ENCODE measurements around the gene SP100. TPM values are rescaled to one million over a fixed set of nuclear protein-coding genes. Genes with fewer than 3 reads are reported as not detected.
A peak's percentile ranks its signal among the peaks of the same experiment; 100 is the strongest.

SP100 gene
- total RNA-seq, 1 donor = 137 TPM

GRCh38 chr2:230502593-230502992, 86.6 kb downstream of the SP100 start:
- Histone ChIP-seq H3K36me3 (ENCODE audit: insufficient read depth, low read length) (peaks cover 36% of the 10 kb centered on the region), H3K4me1 (ENCODE audit: insufficient read depth, low read length) (no peaks in the 10 kb centered on the region), H3K4me3 (ENCODE audit: insufficient read depth, low read length) (no peak overlapping the region), H3K4me2 (ENCODE audit: insufficient read depth, low read length) (no peak overlapping the region), H4K20me1 (ENCODE audit: insufficient read depth, low read length) (no peaks in the 10 kb centered on the region), H2AFZ (ENCODE audit: low read length) (no peak overlapping the region), H3K27me3 (ENCODE audit: insufficient read depth, low read length) (no peaks in the 10 kb centered on the region), H3K9me3 (ENCODE audit: low read depth, low read length) (no peaks in the 10 kb centered on the region), H3K27ac (ENCODE audit: low read depth, low read length) (no peak overlapping the region), H3K79me2 (ENCODE audit: insufficient read depth, low read length) (no peaks in the 10 kb centered on the region)
- DNase-seq (ENCODE audit: insufficient read length, low spot score, missing footprints) = no peak
- no peak for TF ChIP-seq CTCF (IDR thresholded peaks at IDR 0.05; ENCODE audit: extremely low read depth, low read depth, low read length)

- Histone ChIP-seq H3K4me3 (ENCODE audit: insufficient read depth, low read length) (no peak overlapping the region), H3K79me2 (ENCODE audit: insufficient read depth, low read length) (no peaks in the 10 kb centered on the region), H4K20me1 (ENCODE audit: insufficient read depth, low read length) (no peaks in the 10 kb centered on the region), H3K4me2 (ENCODE audit: insufficient read depth, low read length) (no peak overlapping the region), H3K4me1 (ENCODE audit: insufficient read depth, low read length) (no peaks in the 10 kb centered on the region), H3K27ac (ENCODE audit: low read depth, low read length) (no peak overlapping the region), H3K27me3 (ENCODE audit: insufficient read depth, low read length) (no peaks in the 10 kb centered on the region), H3K9me3 (ENCODE audit: low read depth, low read length) (no peaks in the 10 kb centered on the region), H2AFZ (ENCODE audit: low read length) (no peak overlapping the region), H3K36me3 (ENCODE audit: insufficient read depth, low read length) (peaks cover 32% of the 10 kb centered on the region)
- DNase-seq (ENCODE audit: insufficient read length, low spot score, missing footprints) = no peak
- TF ChIP-seq CTCF (IDR thresholded peaks at IDR 0.05; ENCODE audit: extremely low read depth, low read depth, low read length) = no peak
Observed at GRCh38 chr2:230503798-230504197, 87.8 kb downstream of the SP100 start.

GRCh38 chr2:230505162-230505561, 89.2 kb downstream of the SP100 start:
- H3K27ac ChIP-seq (ENCODE audit: low read depth, low read length) = no peak overlapping the region
- DNase-seq (ENCODE audit: insufficient read length, low spot score, missing footprints) = no peak
- H3K4me2 ChIP-seq (ENCODE audit: insufficient read depth, low read length) = no peak overlapping the region
- H3K4me3 ChIP-seq (ENCODE audit: insufficient read depth, low read length) = no peak overlapping the region
- H4K20me1 ChIP-seq (ENCODE audit: insufficient read depth, low read length) = no peaks in the 10 kb centered on the region
- H3K79me2 ChIP-seq (ENCODE audit: insufficient read depth, low read length) = no peaks in the 10 kb centered on the region
- TF ChIP-seq CTCF (IDR thresholded peaks at IDR 0.05; ENCODE audit: extremely low read depth, low read depth, low read length) = no peak
- H2AFZ ChIP-seq (ENCODE audit: low read length) = no peak overlapping the region
- H3K36me3 ChIP-seq (ENCODE audit: insufficient read depth, low read length) = peaks cover 37% of the 10 kb centered on the region
- no peaks in the 10 kb centered on the region for H3K4me1 ChIP-seq (ENCODE audit: insufficient read depth, low read length)
- no peaks in the 10 kb centered on the region for H3K27me3 ChIP-seq (ENCODE audit: insufficient read depth, low read length)
- no peaks in the 10 kb centered on the region for H3K9me3 ChIP-seq (ENCODE audit: low read depth, low read length)

GRCh38 chr2:230512955-230513748, 97.2 kb downstream of the SP100 start:
- Histone ChIP-seq H3K4me2 (ENCODE audit: insufficient read depth, low read length) (peak overlapping the region; percentile 7), H2AFZ (ENCODE audit: low read length) (no peak overlapping the region)

More at GRCh38 chr2:230512955-230513748, 97.2 kb downstream of the SP100 start:
- Histone ChIP-seq H3K9me3 (ENCODE audit: low read depth, low read length) (no peaks in the 10 kb centered on the region), H3K27me3 (ENCODE audit: insufficient read depth, low read length) (no peaks in the 10 kb centered on the region), H3K4me3 (ENCODE audit: insufficient read depth, low read length) (no peak overlapping the region), H3K79me2 (ENCODE audit: insufficient read depth, low read length) (no peaks in the 10 kb centered on the region), H3K27ac (ENCODE audit: low read depth, low read length) (no peak overlapping the region), H3K36me3 (ENCODE audit: insufficient read depth, low read length) (peaks cover 20% of the 10 kb centered on the region), H4K20me1 (ENCODE audit: insufficient read depth, low read length) (no peaks in the 10 kb centered on the region), H3K4me1 (ENCODE audit: insufficient read depth, low read length) (peaks cover 7% of the 10 kb centered on the region)
- no peak for TF ChIP-seq CTCF (IDR thresholded peaks at IDR 0.05; ENCODE audit: extremely low read depth, low read depth, low read length)
- DNase-seq (ENCODE audit: insufficient read length, low spot score, missing footprints) = no peak

All from osteoblast (primary cell).